GM20000 (cell line): ENCODE results near the gene NAA35.

Source experiments
- DNase-seq: peaks from one replicate; pipeline ENCODE4 v3.0.0; 2012; ENCODE audit warnings: low spot score
- CTCF ChIP-seq: IDR thresholded peaks from 2 replicates; pipeline ENCODE4 v1.5.1; 2012; ENCODE audit warnings: mild to moderate bottlenecking, control low read depth; ENCODE audit errors: extremely low read depth, missing control alignments

NAA35 gene

GRCh38 chr9:86069206-86069869, 128.4 kb downstream of the NAA35 start:
- DNase-seq = no peak
- TF ChIP-seq CTCF = no peak
